GM18951 (cell line): ENCODE data around the gene LRRC37A.
"Not testable (repeated sequence)": the region's sequence is repeated elsewhere in the genome, so short reads cannot be mapped to it uniquely, and the experiment has no call there.

Source experiments
- POLR2A ChIP-seq: IDR thresholded peaks from 4 replicates; pipeline ENCODE4 v1.6.1; 2011; ENCODE audit warnings: mild to moderate bottlenecking; ENCODE audit not compliant: insufficient read length, insufficient read depth; ENCODE audit errors: extremely low read depth
- in situ Hi-C: fragments of 300-500 bp; cut with MboI; formaldehyde crosslinking; loops from one replicate; pipeline ENCODE4 v1.12.0; 2022; ENCODE audit warnings: low sequenced_read_pairs, mixed read lengths, inconsistent platforms; ENCODE audit not compliant: unreplicated experiment

LRRC37A gene

DNA sequence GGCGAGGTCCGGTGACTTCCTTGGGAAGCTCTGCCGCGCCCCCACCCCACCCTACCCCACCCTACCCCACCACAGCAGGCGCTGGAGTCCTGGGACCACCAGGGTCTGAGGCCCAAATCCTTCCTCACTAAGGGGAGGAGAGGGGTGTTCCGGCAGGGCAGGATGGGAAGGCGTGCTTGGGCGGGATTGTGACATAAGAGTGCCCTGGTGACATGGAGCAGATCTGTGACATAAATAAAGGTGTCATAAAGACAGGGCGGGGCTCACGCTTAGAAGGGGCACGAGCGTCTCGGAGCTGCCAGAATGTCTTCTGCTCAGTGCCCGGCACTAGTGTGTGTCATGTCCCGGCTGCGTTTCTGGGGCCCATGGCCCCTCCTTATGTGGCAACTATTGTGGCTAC lies at the start of gene LRRC37A:
TSS of gene LRRC37A (plus strand) at position 301 of the 400 bp plus-strand sequence. CDS start at position 304, 3 bp downstream.
- in situ Hi-C loops: not testable (repeated sequence)

DNA sequence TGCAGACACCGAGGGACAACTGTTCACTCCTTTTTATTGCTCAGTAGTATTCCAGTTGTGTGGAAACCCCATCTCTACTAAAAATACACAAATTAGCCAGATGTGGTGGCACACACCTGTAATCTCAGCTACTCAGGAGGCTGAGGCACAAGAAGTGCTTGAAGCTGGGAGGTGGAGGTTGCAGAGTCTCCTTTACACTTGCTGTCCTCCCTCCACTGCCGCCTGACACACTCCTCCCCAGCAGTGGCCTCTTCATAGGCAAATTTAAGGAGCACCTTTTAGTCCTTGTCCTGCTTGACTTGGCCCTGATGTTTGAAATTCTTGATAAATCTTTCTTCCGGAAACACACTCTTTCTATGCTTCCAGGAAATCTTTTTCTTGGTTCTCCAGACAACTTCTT lies 45.8 kb upstream of the LRRC37A start:
- in situ Hi-C loops: not testable (repeated sequence)

DNA sequence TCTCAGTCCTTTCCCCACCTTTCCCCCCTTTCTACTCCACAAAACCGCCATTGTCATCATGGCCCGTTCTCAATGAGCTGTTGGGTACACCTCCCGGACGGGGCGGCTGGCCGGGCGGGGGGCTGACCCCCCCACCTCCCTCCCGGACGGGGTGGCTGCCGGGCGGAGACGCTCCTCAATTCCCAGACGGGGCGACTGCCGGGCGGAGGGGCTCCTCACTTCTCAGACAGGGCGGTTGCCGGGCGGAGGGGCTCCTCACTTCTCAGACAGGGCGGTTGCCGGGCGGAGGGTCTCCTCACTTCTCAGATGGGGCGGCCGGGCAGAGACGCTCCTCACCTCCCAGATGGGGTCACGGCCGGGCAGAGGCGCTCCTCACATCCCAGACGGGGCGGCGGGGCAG lies 42.1 kb upstream of the LRRC37A start:
- in situ Hi-C loops: loop anchor here (25.0 kb wide), 1 partner anchor 109 kb away; the partner anchor contains the start of gene ARL17B

DNA sequence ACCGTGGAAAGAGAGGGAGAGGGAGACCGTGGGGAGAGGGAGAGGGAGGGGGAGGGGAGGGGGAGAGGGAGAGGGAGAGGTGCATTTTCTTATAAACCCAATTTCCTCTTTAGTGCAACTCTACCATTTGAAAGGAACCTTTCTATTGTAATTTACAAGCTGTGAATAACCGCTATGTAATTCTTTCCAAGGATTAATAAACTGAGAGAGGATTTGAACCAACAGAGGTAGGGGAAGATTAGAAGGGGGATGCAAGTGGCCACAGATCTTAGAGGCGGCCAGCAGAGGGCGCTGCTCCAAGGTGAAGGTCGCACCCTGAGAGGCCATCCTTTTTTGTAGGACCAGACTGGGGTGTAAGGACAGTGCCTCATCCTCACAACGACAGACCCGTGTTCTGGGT lies 41.2 kb upstream of the LRRC37A start:
- in situ Hi-C loops: loop anchor here (25.0 kb wide), 1 partner anchor 109 kb away; the partner anchor contains the start of gene ARL17B

DNA sequence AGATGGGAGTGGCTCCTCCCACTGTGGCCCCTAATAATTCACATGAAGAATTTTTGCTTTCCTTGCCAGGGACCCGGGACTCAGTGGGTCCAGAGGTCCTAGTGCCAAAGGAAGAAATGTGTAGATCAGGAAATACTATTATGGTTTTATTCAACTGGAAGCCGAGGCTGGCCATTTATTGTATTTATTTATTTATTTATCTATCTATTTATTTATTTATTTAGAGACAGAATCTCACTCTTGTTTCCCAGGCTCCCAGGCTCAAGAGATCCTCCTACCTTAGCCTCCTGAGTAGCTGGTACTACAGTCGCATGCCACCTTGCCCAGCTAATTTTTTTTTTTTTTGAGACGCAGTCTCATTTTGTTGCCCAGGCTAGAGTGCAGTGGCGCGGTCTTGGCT lies 40.7 kb upstream of the LRRC37A start:
- in situ Hi-C loops: loop anchor here (25.0 kb wide), 1 partner anchor 108 kb away; the partner anchor contains the start of gene ARL17B

DNA sequence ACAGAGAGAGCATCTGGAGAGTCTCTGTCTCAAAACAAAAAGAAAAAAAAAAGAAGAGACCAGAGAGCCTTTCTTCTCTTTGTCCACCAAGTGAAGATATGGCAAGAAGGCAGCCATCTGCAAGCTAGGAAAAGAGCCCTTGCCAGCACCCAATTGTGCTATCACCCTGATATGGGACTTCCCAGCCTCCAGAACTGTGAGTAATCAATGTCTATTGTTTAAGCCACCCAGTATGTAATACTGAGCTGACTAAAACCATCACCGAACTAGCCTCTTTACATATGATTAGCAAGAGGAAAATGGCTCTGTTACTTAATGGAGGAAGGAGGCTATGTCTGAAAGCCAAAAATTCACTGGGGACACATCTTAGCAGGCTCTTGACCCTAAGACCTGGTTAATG lies 38.6 kb upstream of the LRRC37A start:
- in situ Hi-C loops: loop anchor here (5.0 to 25.0 kb wide), 2 partner anchors 106 to 664 kb away; partner anchors contain the start of gene ARL17B

DNA sequence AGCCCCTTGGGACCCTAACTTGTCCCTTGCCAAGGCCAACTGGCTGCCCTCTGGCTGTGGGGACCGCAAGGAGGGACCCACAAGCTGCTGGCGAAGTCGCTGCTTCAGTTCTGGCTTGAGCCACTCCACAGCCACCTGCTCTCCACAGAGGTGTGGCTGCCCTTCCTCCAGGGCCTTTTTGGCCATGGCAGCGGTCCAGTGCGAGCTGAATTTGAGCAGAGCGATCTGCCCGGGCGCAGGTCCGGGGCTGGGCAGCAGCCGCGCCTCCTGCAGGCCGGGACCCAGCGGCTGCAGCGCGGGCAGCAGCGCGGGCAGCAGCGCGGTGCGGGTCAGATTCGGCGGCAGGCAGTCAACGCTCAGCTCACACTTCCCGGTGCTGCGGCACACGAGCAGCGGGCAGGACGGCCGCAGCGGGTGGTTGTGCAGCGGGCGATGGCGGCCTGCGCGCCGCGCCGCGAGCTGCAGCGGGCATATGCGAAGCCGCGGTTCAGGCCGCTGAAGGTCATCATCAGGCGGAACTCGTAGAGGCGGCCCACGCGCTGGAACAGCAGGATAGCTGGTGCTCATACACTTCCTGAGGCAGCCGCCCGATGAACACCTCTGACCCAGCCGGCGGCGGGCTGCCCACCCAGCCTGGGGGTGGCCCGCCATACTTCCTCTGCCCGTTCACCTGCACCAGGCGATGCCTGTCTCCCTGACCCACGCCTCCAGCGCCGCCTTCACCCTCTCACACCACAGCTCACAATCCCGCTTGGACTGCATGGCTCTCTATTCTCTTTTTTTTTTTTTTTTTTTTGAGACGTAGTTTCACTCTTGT lies 34.9 kb upstream of the LRRC37A start:
- in situ Hi-C loops: loop anchor here (5.0 to 25.0 kb wide), 2 partner anchors 102 to 668 kb away; partner anchors contain the start of gene ARL17B

DNA sequence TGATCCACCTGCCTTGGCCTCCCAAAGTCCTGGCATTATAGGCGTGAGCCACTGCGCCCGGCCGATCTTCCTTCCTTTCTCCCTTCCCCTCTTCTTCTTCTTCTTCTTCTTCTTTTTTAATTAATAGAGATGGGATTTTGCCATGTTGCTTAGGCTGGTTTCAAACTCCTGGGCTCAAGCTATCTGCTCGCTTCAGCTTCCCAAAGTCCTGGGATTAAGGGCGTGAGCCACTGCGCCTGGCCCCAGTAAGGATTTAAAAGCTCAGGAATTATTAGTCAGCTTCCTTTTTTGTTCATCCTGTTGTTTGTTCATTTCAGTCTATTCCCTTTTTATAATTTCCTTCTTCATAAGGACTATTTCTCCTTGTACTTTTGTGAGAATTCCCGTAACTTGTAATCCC lies 32.7 kb upstream of the LRRC37A start:
- no peak for TF ChIP-seq POLR2A
- in situ Hi-C loops: loop anchor here (25.0 kb wide), 1 partner anchor 100 kb away; the partner anchor contains the start of gene ARL17B

DNA sequence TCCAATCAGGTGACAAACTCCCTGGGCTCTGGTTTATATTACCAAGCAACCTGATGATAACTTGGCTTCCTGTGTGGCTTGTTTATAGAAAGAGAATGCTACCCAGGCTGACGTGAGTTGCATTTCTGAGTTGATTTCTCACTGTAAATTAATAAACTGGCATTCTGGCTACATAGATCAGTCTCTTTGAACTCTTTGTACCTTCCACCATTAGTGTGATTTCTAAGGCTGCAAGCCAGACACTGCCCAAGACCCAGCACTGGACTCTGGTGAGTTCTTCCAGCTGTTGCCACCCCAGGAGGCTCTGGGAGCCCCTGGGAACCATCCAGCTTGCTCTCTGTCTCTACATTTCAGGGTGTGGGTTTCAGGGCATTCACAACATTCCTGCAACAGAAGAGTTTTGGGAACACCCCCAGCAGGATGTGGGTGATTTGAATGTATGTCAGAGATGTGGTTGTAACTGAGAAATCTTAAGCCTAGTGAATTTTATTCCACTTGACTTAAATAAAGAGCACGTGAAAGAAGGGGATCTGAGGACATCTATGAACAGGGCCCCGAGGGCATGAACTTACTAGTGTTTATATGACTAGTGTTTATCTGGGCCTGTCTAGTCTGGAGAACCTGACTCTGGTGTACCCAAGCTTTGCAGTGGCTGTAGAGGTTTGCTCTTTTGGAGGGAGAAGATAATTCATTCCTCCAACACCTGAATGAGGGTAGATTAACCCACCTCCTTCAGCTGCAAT lies 30.3 kb upstream of the LRRC37A start:
- TF ChIP-seq POLR2A: no peak
- in situ Hi-C loops: loop anchor here (25.0 kb wide), 1 partner anchor 98 kb away; the partner anchor contains the start of gene ARL17B

DNA sequence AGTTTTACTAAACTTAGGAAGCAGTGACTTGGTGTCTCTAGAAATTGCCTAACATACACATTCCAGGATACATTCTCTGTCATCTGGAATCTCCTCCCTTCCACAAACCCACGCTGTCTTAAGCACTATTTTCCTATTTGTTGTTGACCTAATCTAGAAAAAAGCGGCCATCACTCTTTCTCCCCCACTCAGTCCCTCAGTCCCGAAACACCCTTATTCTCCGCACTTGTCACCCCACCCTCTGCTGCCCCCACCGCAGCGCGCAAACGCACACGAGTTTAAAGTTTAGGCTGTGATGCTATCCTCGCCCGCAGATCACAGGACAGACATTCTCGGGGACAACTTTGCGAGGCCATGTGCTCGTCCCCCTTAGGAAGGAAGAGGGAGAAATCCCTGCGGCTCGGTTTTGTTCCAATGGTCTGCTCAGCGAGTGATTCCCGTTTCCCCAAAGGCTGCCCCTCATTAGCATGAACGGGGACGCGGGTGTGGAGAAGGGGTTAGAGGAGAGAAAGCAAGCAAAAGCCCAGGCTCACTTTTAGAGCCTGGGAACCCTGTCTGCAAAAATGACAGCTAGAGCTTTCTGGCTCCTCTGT lies 28.8 kb upstream of the LRRC37A start:
- in situ Hi-C loops: loop anchor here (25.0 kb wide), 1 partner anchor 96 kb away; the partner anchor contains the start of gene ARL17B

DNA sequence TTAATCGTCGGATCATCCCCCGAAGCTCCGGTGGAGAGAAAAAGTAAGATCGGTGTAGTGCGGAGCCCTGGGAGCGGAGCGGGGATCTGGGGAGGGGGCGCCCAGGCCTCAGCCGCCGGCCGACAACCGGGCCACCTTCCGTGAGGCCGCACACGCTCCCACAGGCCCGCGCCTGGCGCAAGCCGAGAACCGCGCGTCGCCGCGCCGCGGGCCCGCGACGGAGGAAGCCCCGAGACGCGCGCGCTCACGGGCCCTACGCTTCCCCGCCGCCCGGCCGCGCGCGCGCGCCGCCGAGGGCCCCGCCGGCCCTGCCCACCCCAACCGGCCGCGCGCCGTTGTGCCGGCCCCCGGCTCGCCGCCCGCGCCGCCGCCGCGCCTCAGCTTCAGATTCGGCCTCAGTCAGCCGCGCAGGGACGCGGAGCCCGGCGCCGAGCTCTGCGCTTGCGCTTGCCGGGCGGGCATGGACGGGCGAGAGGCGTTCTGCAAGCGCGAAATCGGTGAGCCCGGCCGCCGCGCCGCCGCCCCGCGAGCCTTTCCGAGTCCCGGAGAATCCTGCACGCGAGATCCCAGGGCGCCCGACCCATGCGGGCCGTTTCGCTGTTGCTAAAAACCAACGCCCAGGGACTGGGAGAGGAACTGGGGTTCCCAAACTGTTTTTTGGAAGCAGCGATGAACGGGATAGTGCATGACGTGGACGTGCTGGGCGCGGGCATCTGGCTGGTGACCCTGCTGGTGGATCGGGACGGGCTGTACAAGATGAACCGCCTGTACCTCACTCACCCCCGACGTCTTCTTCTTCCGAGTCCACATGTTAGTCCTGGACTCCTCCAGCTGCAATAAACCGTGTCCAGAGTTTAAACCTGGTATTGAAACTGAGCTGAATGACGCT lies 28.0 kb upstream of the LRRC37A start:
- TF ChIP-seq POLR2A: peak; percentile 76
- in situ Hi-C loops: loop anchor here (25.0 kb wide), 1 partner anchor 95 kb away; the partner anchor contains the start of gene ARL17B

DNA sequence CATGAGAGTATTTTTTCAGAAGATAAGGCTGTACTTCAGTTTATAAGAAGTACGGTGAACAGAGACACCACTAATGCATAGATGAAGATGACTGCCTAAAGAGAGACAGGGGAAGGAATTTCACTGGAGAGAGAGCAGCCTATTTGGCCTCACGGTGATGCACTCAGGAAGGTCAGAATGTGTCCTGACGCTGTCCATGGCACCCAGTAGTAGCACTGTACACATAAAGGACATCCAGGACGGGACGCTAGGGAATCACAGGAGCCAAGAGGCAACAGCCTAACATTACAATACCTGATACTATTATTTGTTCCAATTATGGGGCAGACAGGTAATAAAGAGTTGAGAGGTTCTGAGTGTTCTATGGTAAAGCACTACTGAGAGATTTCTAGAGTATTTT lies 24.9 kb upstream of the LRRC37A start:
- in situ Hi-C loops: loop anchor here (25.0 kb wide), 1 partner anchor 92 kb away; the partner anchor contains the start of gene ARL17B
- TF ChIP-seq POLR2A: no peak
